K562 (cell line): ENCODE results near the gene DCAF15. TPM values are rescaled to one million over a fixed set of nuclear protein-coding genes. Genes with fewer than 3 reads are reported as not detected.

Experiments
- ATAC-seq: fragments of 200-7000 bp; cut with Tn5 transposase; 3 replicates; pipeline ENCODE4 v1.9.1; 2020; ENCODE audit warnings: moderate library complexity
- BruUV-seq: library from RNA; stranded (reverse); fragments of 400-500 nt; replicated peaks from 2 replicates; lab custom pipeline; 2021; lab: Mats Ljungman, UMichigan
- CTCF ChIA-PET: fragments of 300-600 bp; formaldehyde crosslinking; extraction: SDS; loops from one replicate; lab custom pipeline; 2021; ENCODE audit warnings: low intra/inter-chr PET ratio; lab: Yijun Ruan, JAX
- POLR2A ChIA-PET: fragments of 300-600, 350-650 bp; sonication (Branson Sonifier 250); formaldehyde crosslinking; extraction: SDS; loops from one replicate; lab custom pipeline; 2021; ENCODE audit warnings: antibody characterized with exemption, inconsistent platforms; lab: Yijun Ruan, JAX
- DNase-seq, 4 experiments: peaks; one replicate each; pipeline versions ENCODE4 v3.0.0 to v3.0.0-alpha.2; 2011 to 2018; ENCODE audit warnings: low spot score in 3 of 4, mixed read lengths in 3 of 4; ENCODE audit errors: extremely low read depth in 1 of 4
- FAIRE-seq: peaks from 2 replicates; lab custom pipeline; 2011; peaks lifted over from hg19 to GRCh38; lab: Jason Lieb, UNC
- H2AFZ ChIP-seq: 2 replicates; pipeline ENCODE4 v1.6.0; 2011; ENCODE audit warnings: low read depth, low read length, control low read depth, inconsistent platforms
- H3K27ac ChIP-seq: fragments of 200-600 bp; 3 replicates; pipeline ENCODE4 v1.8.0; 2011; ENCODE audit warnings: low read depth, mild to moderate bottlenecking, control low read depth, inconsistent platforms, low read length, moderate library complexity, mixed read lengths; ENCODE audit errors: extremely low read depth
- H3K27me3 ChIP-seq, 2 experiments: fragments of 300-600 bp in 1 of 2; 2 replicates in 1 of 2; 3 replicates in 1 of 2; pipeline versions ENCODE4 v1.6.0 to v1.8.0; 2011; ENCODE audit warnings: inconsistent platforms in 2 of 2, low read length in 2 of 2, mild to moderate bottlenecking in 1 of 2, mixed read lengths in 1 of 2, moderate library complexity in 1 of 2; ENCODE audit not compliant: control insufficient read depth in 2 of 2, insufficient read depth in 2 of 2
- H3K36me3 ChIP-seq: fragments of 300-600 bp; 3 replicates; pipeline ENCODE4 v1.8.0; 2011; ENCODE audit warnings: mild to moderate bottlenecking, low read length, inconsistent platforms; ENCODE audit not compliant: control insufficient read depth, insufficient read depth
- H3K4me1 ChIP-seq, 2 experiments: fragments of 200-600 bp in 1 of 2; replicated peaks in 1 of 2; 2 replicates in 1 of 2; 3 replicates in 1 of 2; pipeline versions ENCODE4 v1.5.1 to v1.8.0; 2011; ENCODE audit warnings: inconsistent platforms in 2 of 2, low read length in 2 of 2, mild to moderate bottlenecking in 1 of 2, mixed read lengths in 1 of 2, moderate library complexity in 1 of 2; ENCODE audit not compliant: control insufficient read depth in 2 of 2, insufficient read depth in 2 of 2
- H3K4me2 ChIP-seq: 2 replicates; pipeline ENCODE4 v1.6.1; 2011; ENCODE audit warnings: low read length, control low read depth, inconsistent platforms, mixed read lengths; ENCODE audit not compliant: insufficient read depth
- H3K4me3 ChIP-seq: fragments of 200-600 bp; sonication (generic), shearing (Covaris generic); 2 replicates; pipeline ENCODE4 v1.5.1; 2016; ENCODE audit warnings: control low read depth, inconsistent platforms
- H3K79me2 ChIP-seq: fragments of 200-600 bp; 3 replicates; pipeline ENCODE4 v1.8.0; 2011; ENCODE audit warnings: low read length, inconsistent platforms; ENCODE audit not compliant: control insufficient read depth, insufficient read depth
- H3K9ac ChIP-seq, 2 experiments: 2 replicates each; pipeline versions ENCODE4 v1.6.0 to v1.6.1; 2011; ENCODE audit warnings: low read depth in 2 of 2, low read length in 2 of 2, control low read depth in 1 of 2, inconsistent platforms in 1 of 2, mild to moderate bottlenecking in 1 of 2, mixed read lengths in 1 of 2; ENCODE audit not compliant: insufficient read depth in 1 of 2
- H3K9me1 ChIP-seq: one replicate; pipeline ENCODE4 v1.6.0; 2011; ENCODE audit warnings: inconsistent platforms, mild to moderate bottlenecking, low read length, moderate library complexity; ENCODE audit not compliant: control insufficient read depth, insufficient read depth
- H3K9me3 ChIP-seq: replicated peaks from 2 replicates; pipeline ENCODE4 v1.5.1; 2011; ENCODE audit warnings: low read depth, low read length, inconsistent platforms; ENCODE audit not compliant: control insufficient read depth, insufficient read depth
- H4K20me1 ChIP-seq: replicated peaks from 2 replicates; pipeline ENCODE4 v1.6.1; 2011; ENCODE audit warnings: low read length, inconsistent platforms, mixed read lengths; ENCODE audit not compliant: control insufficient read depth, insufficient read depth
- BRCA1 ChIP-seq, 2 experiments: fragments of 450-650 bp in 1 of 2; sonication (generic) in 1 of 2; formaldehyde crosslinking in 1 of 2; IDR thresholded peaks; 2 replicates each; pipeline versions ENCODE4 v1.5.0 to v1.6.1; 2017 to 2020; ENCODE audit warnings: mild to moderate bottlenecking in 1 of 2, missing genetic modification reagents in 1 of 2
- CC2D1A ChIP-seq: fragments of 450-650 bp; IDR thresholded peaks from 2 replicates; pipeline ENCODE4 v1.6.1; 2017; ENCODE audit warnings: mild to moderate bottlenecking
- CTCF ChIP-seq, 3 experiments: IDR thresholded peaks in 2 of 3; conservative IDR thresholded peaks in 1 of 3; 2 replicates each; pipeline ENCODE4 v1.5.1; 2011 to 2012; ENCODE audit warnings: low read length in 3 of 3, mild to moderate bottlenecking in 3 of 3, control low read depth in 2 of 3, improper control_type of control experiment in 1 of 3, inconsistent platforms in 1 of 3, low read depth in 1 of 3, mixed read lengths in 1 of 3, moderate library complexity in 1 of 3; ENCODE audit not compliant: insufficient read depth in 2 of 3
- GMEB1 ChIP-seq: fragments of 250-450 bp; sonication (Bioruptor Pico); IDR thresholded peaks from 2 replicates; pipeline ENCODE4 v1.4.0; 2020; ENCODE audit warnings: mild to moderate bottlenecking
- MBD2 ChIP-seq: sonication (generic); IDR thresholded peaks from 2 replicates; pipeline ENCODE4 v1.6.1; 2016; ENCODE audit warnings: low read depth, borderline replicate concordance
- MCM7 ChIP-seq, 2 experiments: fragments of 450-650 bp; IDR thresholded peaks; 2 replicates each; pipeline ENCODE4 v1.6.1; 2016 to 2018
- SFPQ ChIP-seq: fragments of 200-400 bp; formaldehyde crosslinking; IDR thresholded peaks from 2 replicates; pipeline ENCODE4 v1.6.1; 2017; ENCODE audit warnings: mild to moderate bottlenecking, low read depth, low read length, moderate library complexity
- TARDBP ChIP-seq: fragments of 450-650 bp; IDR thresholded peaks from 2 replicates; pipeline ENCODE4 v1.6.1; 2016
- ZKSCAN1 ChIP-seq: fragments of 150-350 bp; IDR thresholded peaks from 2 replicates; pipeline ENCODE4 v1.6.1; 2016; ENCODE audit warnings: low read depth, low read length
- ZNF197 ChIP-seq: fragments of 200-800 bp; sonication (Bioruptor generic); IDR thresholded peaks from 2 replicates; pipeline ENCODE4 v1.6.1; 2016; ENCODE audit warnings: low read depth, missing genetic modification characterization, missing compliant biosample characterization
- WGBS: fragments of 100-300 bp; shearing (Covaris generic); methylation state at CpG from one replicate; pipeline ENCODE4 v1.1.6; 2016; ENCODE audit warnings: low coverage, mixed read lengths; ENCODE audit not compliant: insufficient coverage; ENCODE audit errors: missing lambda C conversion rate; 5-methylcytosine and 5-hydroxymethylcytosine counted together
- in situ Hi-C: fragments of 300-500 bp; cut with MboI; formaldehyde crosslinking; loops from 4 replicates; pipeline ENCODE4 v1.15.0; 2018; ENCODE audit warnings: inconsistent platforms, mixed read lengths
- intact Hi-C: fragments of 100-400 bp; cut with micrococcal nuclease; formaldehyde crosslinking; loops from 2 replicates; pipeline ENCODE4 v1.14.2; 2022
- polyA plus RNA-seq, 8 experiments: library from polyadenylated mRNA; depleted of rRNA in 4 of 8; stranded (reverse) in 5 of 8; unstranded in 3 of 8; fragments of >200 nt; fragmentation: Nextera tagmentation in 2 of 8; fragmentation: Illumina TruSeq in 1 of 8; extraction: Ambion mirVana in 2 of 8; extraction: Trizol in 1 of 8; gene quantifications; 2 replicates each; pipeline versions ENCODE4 v1.2.1 to v1.2.3, GENCODE V29; 2011 to 2014; ENCODE audit warnings: inconsistent platforms in 1 of 8, missing spikeins in 1 of 8
- total RNA-seq, 7 experiments: library from RNA; depleted of rRNA in 6 of 7; stranded (reverse); fragments of >200 nt in 6 of 7; fragmentation: Illumina TruSeq in 2 of 7; extraction: Trizol in 2 of 7; gene quantifications; 2 replicates each; pipeline versions ENCODE4 v1.2.1 to v1.2.3, GENCODE V29; 2011 to 2021; ENCODE audit warnings: low replicate concordance in 1 of 7

Gene DCAF15
- total and polyA plus RNA-seq, 9 of the 15 experiments (the other 6 are each of a cell fraction or from before 2014, with no cell fraction given), result 0.17 to 68.5 (median 27.7) TPM

GRCh38 chr19:13926010-13926409 lies 26.3 kb upstream of the DCAF15 start:
- Histone ChIP-seq H3K4me3 (no peak overlapping the region), H3K4me2 (no peak overlapping the region), H3K79me2 (no peaks in the 10 kb centered on the region), H3K27ac (no peak overlapping the region), H3K4me1 (peaks cover 0 to 17% of the 10 kb centered on the region in 2 experiments; a peak in 2 of 5 replicates), H3K9ac (no peak overlapping the region), H4K20me1 (no peaks in the 10 kb centered on the region), H3K36me3 (peaks cover 59% of the 10 kb centered on the region), H2AFZ (no peak overlapping the region), H3K9me3 (peaks cover 2% of the 10 kb centered on the region), H3K9me1 (peaks cover 4% of the 10 kb centered on the region), H3K27me3 (no peaks in the 10 kb centered on the region)
- WGBS, result no CpG with 5 or more reads among the region's 4 CpGs
- ChIA-PET POLR2A (interaction anchor here (0.5 to 1.1 kb wide), 4 partner anchors 8 to 219 kb away, joined by 3 to 4 read pairs (median 3); no protein-coding TSS in a partner anchor), CTCF (no interaction called here)
- intact Hi-C loops (no loop called here), in situ Hi-C loops (no loop called here)
- DNase-seq, result no peak
- TF ChIP-seq ZKSCAN1, result peak; percentile 91
- no peak for TF ChIP-seq CC2D1A
- no peak for TF ChIP-seq MBD2
- no peak for ATAC-seq
- no TSS peak for BruUV-seq
- FAIRE-seq, result peak; percentile 19

GRCh38 chr19:13926715-13927114 lies 25.6 kb upstream of the DCAF15 start:
- Histone ChIP-seq H3K27ac (no peak overlapping the region), H3K4me3 (no peak overlapping the region), H3K9me1 (peaks cover 4% of the 10 kb centered on the region), H3K4me2 (no peak overlapping the region), H3K79me2 (no peaks in the 10 kb centered on the region), H3K27me3 (no peaks in the 10 kb centered on the region), H3K9me3 (no peaks in the 10 kb centered on the region), H2AFZ (no peak overlapping the region), H4K20me1 (no peaks in the 10 kb centered on the region), H3K9ac (0 out of 4 replicates have a peak overlapping the region, but pooled peaks of 1 of the 2 experiments have one; percentile 6), H3K36me3 (peaks cover 56% of the 10 kb centered on the region; the same call in 2 of the 3 replicates), H3K4me1 (peaks cover 0 to 21% of the 10 kb centered on the region in 2 experiments; a peak in 2 of 5 replicates)
- in situ Hi-C loops (no loop called here), intact Hi-C loops (no loop called here)
- CTCF ChIA-PET, result no interaction called here
- ATAC-seq, result no peak
- BruUV-seq, result no TSS peak
- POLR2A ChIA-PET, result interaction anchor here (0.6 to 1.1 kb wide), 3 partner anchors 7 to 17 kb away, joined by 3 to 4 read pairs (median 3); no protein-coding TSS in a partner anchor
- no peak for FAIRE-seq
- no peak for DNase-seq
- 80% methylated on average over 6 of the region's 8 CpGs for WGBS
- TF ChIP-seq SFPQ (no peak), BRCA1 (IDR thresholded peaks at IDR 0.05) (no peak), BRCA1 (CRISPR knock-in tag; IDR thresholded peaks at IDR 0.05) (no peak), ZNF197 (CRISPR knock-in tag) (no peak), TARDBP (no peak), CTCF (IDR thresholded peaks at IDR 0.05 in 2 of 3, conservative IDR thresholded peaks at IDR 0.05 in 1 of 3; ENCODE audit: insufficient read depth in 2 of 3, low read depth in 1 of 3, low read length in 3 of 3) (no peak), GMEB1 (CRISPR knock-in tag) (no peak), MCM7 (IDR thresholded peaks at IDR 0.05) (no peak)
